T-cell (primary cell): Measurements from ENCODE around the gene ARPP21. TPM values are rescaled to one million over a fixed set of nuclear protein-coding genes. Genes with fewer than 3 reads are reported as not detected.

ENCODE experiments used
- ATAC-seq, 4 experiments: fragments of 200-7000 bp in 3 of 4; fragments of 150-1000 bp in 1 of 4; cut with Tn5 transposase; replicated peaks in 1 of 4; 1 replicate in 3 of 4; 2 replicates in 1 of 4; pipeline ENCODE4 v1.10.0; 2021; ENCODE audit warnings: moderate library complexity in 3 of 4, mild to moderate bottlenecking in 2 of 4, moderate number of reproducible peaks in 1 of 4
- CTCF ChIA-PET, 2 donors: fragments of 300-600 bp; sonication (Branson Sonifier 250); formaldehyde crosslinking; loops; one replicate each; lab custom pipeline; 2022; ENCODE audit warnings: antibody characterized with exemption in 2 of 2; lab: Charles Lee
- POLR2A ChIA-PET, 2 donors: fragments of 300-600 bp; sonication (Branson Sonifier 250); formaldehyde crosslinking; loops; one replicate each; lab custom pipeline; 2022; ENCODE audit warnings: antibody characterized with exemption in 2 of 2; lab: Charles Lee
- DNase-seq, 35 experiments: peaks; one replicate each; pipeline versions ENCODE4 v3.0.0 to v3.0.0-alpha.2; 2013 to 2023
- H3K27ac ChIP-seq: one replicate; pipeline ENCODE4 v1.5.1; 2013; ENCODE audit warnings: low read length
- H3K27me3 ChIP-seq, 2 experiments: replicated peaks in 1 of 2; 1 replicate in 1 of 2; 2 replicates in 1 of 2; pipeline versions ENCODE4 v1.6.1 to v1.7.0; 2013; ENCODE audit warnings: low read length in 1 of 2, mixed read lengths in 1 of 2; ENCODE audit not compliant: control insufficient read depth in 2 of 2, insufficient read depth in 2 of 2; ENCODE audit errors: extremely low read depth in 1 of 2
- H3K36me3 ChIP-seq, 2 donors: 1 replicate in 1 of 2; 2 replicates in 1 of 2; pipeline versions ENCODE4 v1.6.1 to v1.7.0; 2013; ENCODE audit warnings: low read length in 1 of 2; ENCODE audit not compliant: control insufficient read depth in 2 of 2, insufficient read depth in 1 of 2; ENCODE audit errors: extremely low read depth in 1 of 2
- H3K4me1 ChIP-seq, 2 experiments: 1 replicate in 1 of 2; 2 replicates in 1 of 2; pipeline versions ENCODE4 v1.6.1 to v1.7.0; 2013; ENCODE audit warnings: low read length in 2 of 2, mixed read lengths in 1 of 2; ENCODE audit not compliant: insufficient read depth in 2 of 2, control insufficient read depth in 1 of 2; ENCODE audit errors: extremely low read depth in 1 of 2
- H3K4me3 ChIP-seq, 2 donors: 1 replicate in 1 of 2; 2 replicates in 1 of 2; pipeline versions ENCODE4 v1.5.1 to v1.7.0; 2013; ENCODE audit warnings: mild to moderate bottlenecking in 2 of 2, low read length in 1 of 2, moderate library complexity in 1 of 2; ENCODE audit not compliant: control insufficient read depth in 1 of 2; ENCODE audit errors: extremely low read depth in 1 of 2
- H3K9me3 ChIP-seq: 2 replicates; pipeline ENCODE4 v1.7.0; 2013
- H3K27ac Mint-ChIP-seq, 2 donors: one replicate each; pipeline ENCODE4 v1.8.0; 2020 to 2021; ENCODE audit warnings: mild to moderate bottlenecking in 2 of 2, mixed read lengths in 2 of 2
- H3K27me3 Mint-ChIP-seq, 2 donors: one replicate each; pipeline ENCODE4 v1.8.0; 2021 to 2022; ENCODE audit warnings: mixed read lengths in 2 of 2
- H3K36me3 Mint-ChIP-seq: one replicate; pipeline ENCODE4 v1.8.0; 2021; ENCODE audit warnings: mixed read lengths
- H3K4me1 Mint-ChIP-seq, 3 donors: one replicate each; pipeline ENCODE4 v1.8.0; 2020 to 2022; ENCODE audit warnings: mixed read lengths in 3 of 3, mild to moderate bottlenecking in 1 of 3
- H3K4me3 Mint-ChIP-seq, 3 donors: one replicate each; pipeline ENCODE4 v1.8.0; 2020 to 2022; ENCODE audit warnings: mild to moderate bottlenecking in 3 of 3, mixed read lengths in 3 of 3, moderate library complexity in 3 of 3
- H3K9me3 Mint-ChIP-seq, 3 donors: one replicate each; pipeline ENCODE4 v1.8.0; 2020 to 2022; ENCODE audit warnings: mixed read lengths in 3 of 3
- WGBS: methylation state at CpG from one replicate; pipeline ENCODE4 v1.1.5; 2013; ENCODE audit warnings: missing lambda C conversion rate; ENCODE audit not compliant: insufficient coverage; 5-methylcytosine and 5-hydroxymethylcytosine counted together
- total RNA-seq, 35 experiments: library from RNA in 6 of 35; stranded (reverse) in 6 of 35; fragments of 120-200 nt in 1 of 35; gene quantifications; one replicate each; pipeline versions ENCODE4 v1.2.1 to v1.2.4 and lab custom pipeline; 2013 to 2026

ARPP21 gene
- total RNA-seq, 5 donors from 2014 or later (not counting 1 experiment from before 2014, with no cell fraction given) = not detected

GRCh38 chr3:35727179-35727578 is 87.9 kb downstream of the ARPP21 start:
- H3K4me1 ChIP-seq = no peaks in the 10 kb centered on the region
- Mint-ChIP-seq H3K27me3 (no peaks in the 10 kb centered on the region), H3K36me3 (no peaks in the 10 kb centered on the region), H3K4me3 (no peak overlapping the region), H3K9me3 (no peaks in the 10 kb centered on the region), H3K4me1 (no peaks in the 10 kb centered on the region), H3K27ac (no peak overlapping the region)
- ATAC-seq (no peak), DNase-seq (no peak)
- H3K36me3 ChIP-seq = no peaks in the 10 kb centered on the region
- no CpG with 5 or more reads among the region's 3 CpGs for WGBS
- H3K27me3 ChIP-seq = no peaks in the 10 kb centered on the region
- no peak overlapping the region for H3K27ac ChIP-seq
- no peaks in the 10 kb centered on the region for H3K9me3 ChIP-seq
- POLR2A ChIA-PET = no interaction called here
- no peak overlapping the region for H3K4me3 ChIP-seq
- CTCF ChIA-PET = no interaction called here

- no peak for ATAC-seq
- CTCF ChIA-PET = interaction anchor here in 1 of 2 donors (1.1 kb wide), 1 partner anchor 11 kb away, joined by 3 read pairs; no protein-coding TSS in a partner anchor
- Histone ChIP-seq H3K36me3 (no peaks in the 10 kb centered on the region), H3K4me3 (no peak overlapping the region), H3K4me1 (no peaks in the 10 kb centered on the region), H3K9me3 (no peaks in the 10 kb centered on the region), H3K27ac (no peak overlapping the region), H3K27me3 (no peaks in the 10 kb centered on the region)
- Mint-ChIP-seq H3K27me3 (no peaks in the 10 kb centered on the region), H3K36me3 (no peaks in the 10 kb centered on the region), H3K4me3 (no peak overlapping the region), H3K9me3 (no peaks in the 10 kb centered on the region), H3K27ac (no peak overlapping the region), H3K4me1 (no peaks in the 10 kb centered on the region)
- no peak for DNase-seq
- POLR2A ChIA-PET = no interaction called here
- WGBS = 77% methylated on average over 5 of the region's 9 CpGs
These were observed 94.0 kb downstream of the ARPP21 start for GRCh38 chr3:35733341-35733740.

GRCh38 chr3:35733864-35734263 is 94.5 kb downstream of the ARPP21 start:
- no peaks in the 10 kb centered on the region for H3K4me1 ChIP-seq
- H3K9me3 Mint-ChIP-seq = no peaks in the 10 kb centered on the region
- H3K9me3 ChIP-seq = no peaks in the 10 kb centered on the region
- no peaks in the 10 kb centered on the region for H3K27me3 Mint-ChIP-seq
- H3K36me3 ChIP-seq = no peaks in the 10 kb centered on the region
- no peak overlapping the region for H3K4me3 Mint-ChIP-seq
- CTCF ChIA-PET = no interaction called here
- DNase-seq (no peak), ATAC-seq (no peak)
- H3K4me3 ChIP-seq = no peak overlapping the region
- no peak overlapping the region for H3K27ac Mint-ChIP-seq
- WGBS = no CpG with 5 or more reads among the region's 2 CpGs
- POLR2A ChIA-PET = no interaction called here
- H3K36me3 Mint-ChIP-seq = no peaks in the 10 kb centered on the region
- no peaks in the 10 kb centered on the region for H3K4me1 Mint-ChIP-seq
- no peaks in the 10 kb centered on the region for H3K27me3 ChIP-seq
- H3K27ac ChIP-seq = no peak overlapping the region

- no peak for DNase-seq
- Histone ChIP-seq H3K36me3 (no peaks in the 10 kb centered on the region), H3K27me3 (no peaks in the 10 kb centered on the region), H3K4me3 (no peak overlapping the region), H3K4me1 (no peaks in the 10 kb centered on the region), H3K9me3 (no peaks in the 10 kb centered on the region), H3K27ac (no peak overlapping the region)
- H3K4me1 Mint-ChIP-seq = no peaks in the 10 kb centered on the region
- no peak overlapping the region for H3K27ac Mint-ChIP-seq
- ATAC-seq = no peak
- WGBS = 100% methylated on average over 1 of the region's 6 CpGs
- no peak overlapping the region for H3K4me3 Mint-ChIP-seq
- H3K27me3 Mint-ChIP-seq = no peaks in the 10 kb centered on the region
- ChIA-PET CTCF (no interaction called here), POLR2A (no interaction called here)
- H3K36me3 Mint-ChIP-seq = no peaks in the 10 kb centered on the region
- no peaks in the 10 kb centered on the region for H3K9me3 Mint-ChIP-seq
These were observed 97.8 kb downstream of the ARPP21 start for GRCh38 chr3:35737080-35737479.

- DNase-seq = no peak
- no peak overlapping the region for H3K4me3 Mint-ChIP-seq
- no peaks in the 10 kb centered on the region for H3K9me3 ChIP-seq
- ATAC-seq = no peak
- H3K36me3 Mint-ChIP-seq = no peaks in the 10 kb centered on the region
- H3K9me3 Mint-ChIP-seq = no peaks in the 10 kb centered on the region
- no peaks in the 10 kb centered on the region for H3K4me1 Mint-ChIP-seq
- H3K4me1 ChIP-seq = no peaks in the 10 kb centered on the region
- CTCF ChIA-PET = no interaction called here
- H3K36me3 ChIP-seq = no peaks in the 10 kb centered on the region
- POLR2A ChIA-PET = no interaction called here
- no peak overlapping the region for H3K27ac ChIP-seq
- no peak overlapping the region for H3K4me3 ChIP-seq
- 90% methylated on average over 2 of the region's 4 CpGs for WGBS
- no peaks in the 10 kb centered on the region for H3K27me3 ChIP-seq
- H3K27me3 Mint-ChIP-seq = no peaks in the 10 kb centered on the region
- no peak overlapping the region for H3K27ac Mint-ChIP-seq
These were observed 98.2 kb downstream of the ARPP21 start for GRCh38 chr3:35737527-35737926.

GRCh38 chr3:35737934-35738706 is 98.8 kb downstream of the ARPP21 start:
- DNase-seq = no peak
- Histone ChIP-seq H3K9me3 (no peaks in the 10 kb centered on the region), H3K4me1 (no peaks in the 10 kb centered on the region), H3K27me3 (no peaks in the 10 kb centered on the region), H3K4me3 (no peak overlapping the region), H3K36me3 (no peaks in the 10 kb centered on the region), H3K27ac (no peak overlapping the region)
- no peaks in the 10 kb centered on the region for H3K9me3 Mint-ChIP-seq
- H3K27me3 Mint-ChIP-seq = no peaks in the 10 kb centered on the region
- ChIA-PET CTCF (no interaction called here), POLR2A (no interaction called here)
- no peak for ATAC-seq
- no peaks in the 10 kb centered on the region for H3K36me3 Mint-ChIP-seq
- no peaks in the 10 kb centered on the region for H3K4me1 Mint-ChIP-seq
- no peak overlapping the region for H3K4me3 Mint-ChIP-seq
- WGBS = no CpG with 5 or more reads among the region's 4 CpGs
- H3K27ac Mint-ChIP-seq = no peak overlapping the region
